Ascending aorta (tissue), 2 donors: ENCODE measurements around the gene CIAO3. TPM values are rescaled to one million over a fixed set of nuclear protein-coding genes. Genes with fewer than 3 reads are reported as not detected.

Experiments
- DNase-seq, 2 donors: peaks; one replicate each; pipeline ENCODE4 v3.0.0-alpha.2; 2019; ENCODE audit warnings: low spot score in 2 of 2
- H3K27ac ChIP-seq, 2 donors: fragments of 200-600 bp; sonication (generic); one replicate each; pipeline ENCODE4 v1.5.1; 2016 to 2017; ENCODE audit warnings: mild to moderate bottlenecking in 1 of 2
- H3K27me3 ChIP-seq: fragments of 200-600 bp; sonication (generic); one replicate; pipeline ENCODE4 v1.5.1; 2017
- H3K36me3 ChIP-seq, 2 donors: fragments of 200-600 bp; sonication (generic); one replicate each; pipeline ENCODE4 v1.5.1; 2016
- H3K4me1 ChIP-seq, 2 donors: fragments of 200-600 bp; sonication (generic); one replicate each; pipeline ENCODE4 v1.5.1; 2016 to 2017; ENCODE audit warnings: mild to moderate bottlenecking in 1 of 2
- H3K4me3 ChIP-seq, 2 donors: fragments of 200-600 bp; sonication (generic); one replicate each; pipeline ENCODE4 v1.5.1; 2016 to 2017; ENCODE audit warnings: mild to moderate bottlenecking in 1 of 2
- H3K9me3 ChIP-seq, 2 donors: fragments of 200-600 bp; sonication (generic); one replicate each; pipeline ENCODE4 v1.5.1; 2016
- CTCF ChIP-seq, 3 experiments: fragments of 200-600 bp in 2 of 3; fragments of 450-650 bp in 1 of 3; sonication (generic) in 2 of 3; IDR thresholded peaks; one replicate each; pipeline ENCODE4 v1.5.1; 2016 to 2019; ENCODE audit warnings: antibody characterized with exemption in 3 of 3, mild to moderate bottlenecking in 1 of 3, moderate library complexity in 1 of 3
- intact Hi-C: fragments of 100-400 bp; cut with DNase I; formaldehyde crosslinking; loops from one replicate; pipeline ENCODE4 v1.15.1; 2023
- total RNA-seq: library from RNA; depleted of rRNA; stranded (reverse); fragments of >200 nt; gene quantifications from one replicate; pipeline ENCODE4 v1.1.0, GENCODE V29; 2016

The CIAO3 gene
- total RNA-seq, 1 donor from 2014 or later: 103 TPM

GRCh38 chr16:768428-768827, 27.6 kb upstream of the CIAO3 start:
- Histone ChIP-seq H3K4me1 (no peaks in the 10 kb centered on the region), H3K27me3 (no peaks in the 10 kb centered on the region), H3K36me3 (no peaks in the 10 kb centered on the region), H3K4me3 (no peak overlapping the region), H3K9me3 (no peaks in the 10 kb centered on the region), H3K27ac (no peak overlapping the region)
- no peak for DNase-seq
- intact Hi-C loops: no loop called here
- TF ChIP-seq CTCF (IDR thresholded peaks at IDR 0.05): no peak

GRCh38 chr16:767743-768235, 27.0 kb upstream of the CIAO3 start:
- Histone ChIP-seq H3K9me3 (no peaks in the 10 kb centered on the region), H3K4me1 (no peaks in the 10 kb centered on the region), H3K4me3 (no peak overlapping the region), H3K27me3 (no peaks in the 10 kb centered on the region), H3K36me3 (no peaks in the 10 kb centered on the region), H3K27ac (no peak overlapping the region)
- DNase-seq: no peak
- intact Hi-C loops: no loop called here
- TF ChIP-seq CTCF (IDR thresholded peaks at IDR 0.05): no peak

- no peak for DNase-seq
- no peaks in the 10 kb centered on the region for H3K9me3 ChIP-seq
- H3K36me3 ChIP-seq: no peaks in the 10 kb centered on the region
- H3K27ac ChIP-seq: no peak overlapping the region
- TF ChIP-seq CTCF (IDR thresholded peaks at IDR 0.05): no peak
- intact Hi-C loops: no loop called here
- H3K27me3 ChIP-seq: no peaks in the 10 kb centered on the region
- no peaks in the 10 kb centered on the region for H3K4me1 ChIP-seq
- H3K4me3 ChIP-seq: no peak overlapping the region
Observed at GRCh38 chr16:766820-767640, 26.2 kb upstream of the CIAO3 start.

GRCh38 chr16:766008-766819, 25.4 kb upstream of the CIAO3 start:
- no peak for TF ChIP-seq CTCF (IDR thresholded peaks at IDR 0.05)
- Histone ChIP-seq H3K9me3 (no peaks in the 10 kb centered on the region), H3K27me3 (no peaks in the 10 kb centered on the region), H3K27ac (no peak overlapping the region), H3K4me3 (no peak overlapping the region), H3K4me1 (no peaks in the 10 kb centered on the region), H3K36me3 (no peaks in the 10 kb centered on the region)
- no peak for DNase-seq
- intact Hi-C loops: no loop called here

GRCh38 chr16:765488-765865, 24.7 kb upstream of the CIAO3 start:
- no peaks in the 10 kb centered on the region for H3K27me3 ChIP-seq
- no peak for DNase-seq

More at GRCh38 chr16:765488-765865, 24.7 kb upstream of the CIAO3 start:
- intact Hi-C loops: no loop called here
- TF ChIP-seq CTCF (IDR thresholded peaks at IDR 0.05): no peak
- Histone ChIP-seq H3K27ac (no peak overlapping the region), H3K4me3 (no peak overlapping the region), H3K4me1 (no peaks in the 10 kb centered on the region), H3K9me3 (no peaks in the 10 kb centered on the region), H3K36me3 (no peaks in the 10 kb centered on the region)
